ENCODE measurements around the gene EZR.

EZR gene

GRCh38 chr6:158819213-158819976, at the start of gene EZR:
Gene EZR, minus strand, starts transcription at chr6:158819368. Its CDS starts 1,275 bp downstream, at chr6:158818093.
- peaks cover 10% of the 10 kb centered on the region for H3K4me1 ChIP-seq (ENCODE audit: control insufficient read depth, insufficient read depth, low read length)
- H3K4me3 ChIP-seq (ENCODE audit: low read depth, low read length): peak within 1 kb of the TSS; percentile 80
- peak within 1 kb of the TSS; percentile 84 for H3K27ac ChIP-seq (ENCODE audit: extremely low read depth, low read depth, low read length)
- POLR2A ChIA-PET: interaction anchor here (0.6 to 2.0 kb wide), 17 partner anchors 10 to 1867 kb away, joined by 3 to 31 read pairs (median 4); no protein-coding TSS in a partner anchor
- peaks cover 3 to 25% of the 10 kb centered on the region in 2 experiments; a peak in 2 of 3 replicates for H3K36me3 ChIP-seq (ENCODE audit: control insufficient read depth in 2 of 2, insufficient read depth in 1 of 2, low read length in 2 of 2)
- CTCF ChIA-PET: interaction anchor here (0.6 to 1.4 kb wide), 5 partner anchors 12 to 43 kb away, joined by 3 to 5 read pairs (median 4); no protein-coding TSS in a partner anchor
- no peaks in the 10 kb centered on the region for H3K9me3 ChIP-seq (ENCODE audit: control insufficient read depth, insufficient read depth, low read depth, low read length)
- TF ChIP-seq, protein P1, sequence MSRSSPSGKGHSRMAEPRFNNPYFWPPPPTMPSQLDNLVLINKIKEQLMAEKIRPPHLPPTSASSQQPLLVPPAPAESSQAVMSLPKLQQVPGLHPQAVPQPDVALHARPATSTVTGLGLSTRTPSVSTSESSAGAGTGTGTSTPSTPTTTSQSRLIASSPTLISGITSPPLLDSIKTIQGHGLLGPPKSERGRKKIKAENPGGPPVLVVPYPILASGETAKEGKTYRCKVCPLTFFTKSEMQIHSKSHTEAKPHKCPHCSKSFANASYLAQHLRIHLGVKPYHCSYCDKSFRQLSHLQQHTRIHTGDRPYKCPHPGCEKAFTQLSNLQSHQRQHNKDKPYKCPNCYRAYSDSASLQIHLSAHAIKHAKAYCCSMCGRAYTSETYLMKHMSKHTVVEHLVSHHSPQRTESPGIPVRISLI (tag by site-specific recombination; IDR thresholded peaks at IDR 0.05): no peak
- TF ChIP-seq, protein P2, sequence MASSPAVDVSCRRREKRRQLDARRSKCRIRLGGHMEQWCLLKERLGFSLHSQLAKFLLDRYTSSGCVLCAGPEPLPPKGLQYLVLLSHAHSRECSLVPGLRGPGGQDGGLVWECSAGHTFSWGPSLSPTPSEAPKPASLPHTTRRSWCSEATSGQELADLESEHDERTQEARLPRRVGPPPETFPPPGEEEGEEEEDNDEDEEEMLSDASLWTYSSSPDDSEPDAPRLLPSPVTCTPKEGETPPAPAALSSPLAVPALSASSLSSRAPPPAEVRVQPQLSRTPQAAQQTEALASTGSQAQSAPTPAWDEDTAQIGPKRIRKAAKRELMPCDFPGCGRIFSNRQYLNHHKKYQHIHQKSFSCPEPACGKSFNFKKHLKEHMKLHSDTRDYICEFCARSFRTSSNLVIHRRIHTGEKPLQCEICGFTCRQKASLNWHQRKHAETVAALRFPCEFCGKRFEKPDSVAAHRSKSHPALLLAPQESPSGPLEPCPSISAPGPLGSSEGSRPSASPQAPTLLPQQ (tag by site-specific recombination; IDR thresholded peaks at IDR 0.05): peak; percentile 74
- TF ChIP-seq ZNF501 (tag by site-specific recombination; IDR thresholded peaks at IDR 0.05) (peak; percentile 72; the same call in 1 of the 2 replicates), SP3 (tag by site-specific recombination; IDR thresholded peaks at IDR 0.05) (peak; percentile 91), ZNF510 (tag by site-specific recombination; IDR thresholded peaks at IDR 0.05; ENCODE audit: insufficient replicate concordance) (no peak), ZNF138 (tag by site-specific recombination; IDR thresholded peaks at IDR 0.05; ENCODE audit: borderline replicate concordance) (no peak), KLF10 (tag by site-specific recombination; IDR thresholded peaks at IDR 0.05) (peak; percentile 86), ZNF398 (tag by site-specific recombination; IDR thresholded peaks at IDR 0.05) (peak; percentile 78), ZNF202 (tag by site-specific recombination; IDR thresholded peaks at IDR 0.05; ENCODE audit: borderline replicate concordance) (peak; percentile 100), ZNF184 (tag by site-specific recombination; IDR thresholded peaks at IDR 0.05) (no peak), GLIS2 (tag by site-specific recombination; IDR thresholded peaks at IDR 0.05) (peak; percentile 98), CTCF (tag by site-specific recombination; IDR thresholded peaks at IDR 0.05) (peak; percentile 41; the same call in 1 of the 2 replicates), GLI2 (tag by site-specific recombination; IDR thresholded peaks at IDR 0.05; ENCODE audit: borderline replicate concordance, low read depth) (no peak), TRIM28 (IDR thresholded peaks at IDR 0.05; ENCODE audit: borderline replicate concordance, low read length) (no peak), ZNF629 (tag by site-specific recombination; IDR thresholded peaks at IDR 0.05) (peak; percentile 42; the same call in 1 of the 2 replicates), ZNF335 (tag by site-specific recombination; conservative IDR thresholded peaks at IDR 0.05) (peak; percentile 75), YY1 (tag by site-specific recombination; IDR thresholded peaks at IDR 0.05) (peak; percentile 91), ZFHX2 (tag by site-specific recombination; conservative IDR thresholded peaks at IDR 0.05) (peak; percentile 73), KLF16 (tag by site-specific recombination; IDR thresholded peaks at IDR 0.05) (0 out of 2 replicates have a peak, but pooled peaks have one; percentile 42), ZXDB (tag by site-specific recombination; IDR thresholded peaks at IDR 0.05) (peak; percentile 47; the same call in 1 of the 2 replicates), SP2 (tag by site-specific recombination; IDR thresholded peaks at IDR 0.05) (peak; percentile 75), ZNF341 (tag by site-specific recombination; IDR thresholded peaks at IDR 0.05; ENCODE audit: low read depth) (peak; percentile 84), KLF8 (tag by site-specific recombination; IDR thresholded peaks at IDR 0.05) (peak; percentile 92), WT1 (tag by site-specific recombination; IDR thresholded peaks at IDR 0.05) (peak; percentile 61), ZNF544 (tag by site-specific recombination; IDR thresholded peaks at IDR 0.05) (no peak)
- TF ChIP-seq, protein P3, sequence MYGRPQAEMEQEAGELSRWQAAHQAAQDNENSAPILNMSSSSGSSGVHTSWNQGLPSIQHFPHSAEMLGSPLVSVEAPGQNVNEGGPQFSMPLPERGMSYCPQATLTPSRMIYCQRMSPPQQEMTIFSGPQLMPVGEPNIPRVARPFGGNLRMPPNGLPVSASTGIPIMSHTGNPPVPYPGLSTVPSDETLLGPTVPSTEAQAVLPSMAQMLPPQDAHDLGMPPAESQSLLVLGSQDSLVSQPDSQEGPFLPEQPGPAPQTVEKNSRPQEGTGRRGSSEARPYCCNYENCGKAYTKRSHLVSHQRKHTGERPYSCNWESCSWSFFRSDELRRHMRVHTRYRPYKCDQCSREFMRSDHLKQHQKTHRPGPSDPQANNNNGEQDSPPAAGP (tag by site-specific recombination; IDR thresholded peaks at IDR 0.05): peak; percentile 48
- TF ChIP-seq, protein P4, sequence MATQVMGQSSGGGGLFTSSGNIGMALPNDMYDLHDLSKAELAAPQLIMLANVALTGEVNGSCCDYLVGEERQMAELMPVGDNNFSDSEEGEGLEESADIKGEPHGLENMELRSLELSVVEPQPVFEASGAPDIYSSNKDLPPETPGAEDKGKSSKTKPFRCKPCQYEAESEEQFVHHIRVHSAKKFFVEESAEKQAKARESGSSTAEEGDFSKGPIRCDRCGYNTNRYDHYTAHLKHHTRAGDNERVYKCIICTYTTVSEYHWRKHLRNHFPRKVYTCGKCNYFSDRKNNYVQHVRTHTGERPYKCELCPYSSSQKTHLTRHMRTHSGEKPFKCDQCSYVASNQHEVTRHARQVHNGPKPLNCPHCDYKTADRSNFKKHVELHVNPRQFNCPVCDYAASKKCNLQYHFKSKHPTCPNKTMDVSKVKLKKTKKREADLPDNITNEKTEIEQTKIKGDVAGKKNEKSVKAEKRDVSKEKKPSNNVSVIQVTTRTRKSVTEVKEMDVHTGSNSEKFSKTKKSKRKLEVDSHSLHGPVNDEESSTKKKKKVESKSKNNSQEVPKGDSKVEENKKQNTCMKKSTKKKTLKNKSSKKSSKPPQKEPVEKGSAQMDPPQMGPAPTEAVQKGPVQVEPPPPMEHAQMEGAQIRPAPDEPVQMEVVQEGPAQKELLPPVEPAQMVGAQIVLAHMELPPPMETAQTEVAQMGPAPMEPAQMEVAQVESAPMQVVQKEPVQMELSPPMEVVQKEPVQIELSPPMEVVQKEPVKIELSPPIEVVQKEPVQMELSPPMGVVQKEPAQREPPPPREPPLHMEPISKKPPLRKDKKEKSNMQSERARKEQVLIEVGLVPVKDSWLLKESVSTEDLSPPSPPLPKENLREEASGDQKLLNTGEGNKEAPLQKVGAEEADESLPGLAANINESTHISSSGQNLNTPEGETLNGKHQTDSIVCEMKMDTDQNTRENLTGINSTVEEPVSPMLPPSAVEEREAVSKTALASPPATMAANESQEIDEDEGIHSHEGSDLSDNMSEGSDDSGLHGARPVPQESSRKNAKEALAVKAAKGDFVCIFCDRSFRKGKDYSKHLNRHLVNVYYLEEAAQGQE (tag by site-specific recombination; IDR thresholded peaks at IDR 0.05): no peak

Data from HEK293 (cell line).